Skeletal muscle tissue (tissue), 4 donors: ENCODE results near the gene UCN3. TPM values are rescaled to one million over a fixed set of nuclear protein-coding genes. Genes with fewer than 3 reads are reported as not detected.
"Not testable (repeated sequence)": the region's sequence is repeated elsewhere in the genome, so short reads cannot be mapped to it uniquely, and the experiment has no call there.

Source experiments
- H3K27ac ChIP-seq: one replicate; pipeline ENCODE4 v1.7.0; 2013; ENCODE audit warnings: mild to moderate bottlenecking, low read depth, low read length, inconsistent platforms
- H3K27me3 ChIP-seq, 3 donors: one replicate each; pipeline ENCODE4 v1.7.0; 2013; ENCODE audit warnings: low read length in 3 of 3; ENCODE audit not compliant: control insufficient read depth in 3 of 3, insufficient read depth in 3 of 3
- H3K36me3 ChIP-seq, 3 donors: one replicate each; pipeline ENCODE4 v1.7.0; 2013; ENCODE audit warnings: low read length in 3 of 3; ENCODE audit not compliant: control insufficient read depth in 3 of 3, insufficient read depth in 3 of 3
- H3K4me1 ChIP-seq, 3 donors: one replicate each; pipeline ENCODE4 v1.7.0; 2013; ENCODE audit warnings: low read length in 3 of 3, mild to moderate bottlenecking in 3 of 3; ENCODE audit not compliant: control insufficient read depth in 3 of 3, insufficient read depth in 3 of 3
- H3K4me3 ChIP-seq, 3 donors: one replicate each; pipeline ENCODE4 v1.7.0; 2013; ENCODE audit warnings: low read length in 3 of 3
- H3K9ac ChIP-seq, 3 donors: one replicate each; pipeline ENCODE4 v1.7.0; 2013; ENCODE audit warnings: low read length in 3 of 3, mild to moderate bottlenecking in 3 of 3, moderate library complexity in 2 of 3, low read depth in 1 of 3
- H3K9me3 ChIP-seq, 3 donors: one replicate each; pipeline ENCODE4 v1.7.0; 2013; ENCODE audit warnings: low read length in 3 of 3; ENCODE audit not compliant: control insufficient read depth in 3 of 3
- total RNA-seq: library from RNA; depleted of rRNA; stranded (reverse); fragments of >200 nt; gene quantifications from one replicate; pipeline ENCODE4 v1.2.3, GENCODE V29; 2014
- donor health status: Osteomylitis.

The UCN3 gene
- total RNA-seq, 1 donor from 2014 or later: not detected

DNA sequence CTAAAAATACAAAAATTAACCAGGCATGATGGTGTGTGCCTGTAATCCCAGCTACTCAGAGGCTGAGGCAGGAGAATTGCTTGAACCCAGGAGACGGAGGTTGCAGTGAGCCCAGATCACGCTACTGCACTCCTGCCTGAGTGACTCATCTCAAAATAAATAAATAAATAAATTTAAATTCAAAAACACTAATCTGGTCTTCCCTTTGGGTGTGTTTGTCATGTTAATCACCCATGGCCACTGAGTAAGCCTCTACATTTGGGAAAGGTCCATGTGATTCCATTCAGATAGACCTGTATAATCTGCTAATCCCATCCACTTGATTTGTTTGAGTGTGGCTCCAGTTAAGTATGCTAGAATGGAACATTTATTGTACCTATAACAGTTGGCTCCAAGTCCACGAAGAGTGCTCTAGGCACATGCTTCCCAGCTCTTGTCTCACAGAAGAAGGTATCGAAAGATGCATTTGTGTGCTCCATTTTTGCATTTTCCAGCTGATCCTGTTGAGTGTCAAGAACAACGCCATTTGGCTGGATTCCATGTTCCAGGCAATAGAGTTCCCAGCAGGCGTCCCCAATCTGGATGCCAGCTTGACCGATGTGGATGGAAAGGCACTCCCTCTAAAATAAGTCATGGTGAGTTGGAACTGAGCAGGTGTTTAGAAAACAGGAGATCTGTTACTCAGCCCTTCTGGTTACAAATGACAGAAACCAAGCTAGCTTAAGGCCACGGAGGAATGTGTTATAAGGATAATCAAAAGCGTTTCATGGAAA, 35.9 kb downstream of the UCN3 start:
- H3K27me3 ChIP-seq: no peaks in the 10 kb centered on the region
- no peaks in the 10 kb centered on the region for H3K4me1 ChIP-seq
- no peaks in the 10 kb centered on the region for H3K9me3 ChIP-seq
- no peak overlapping the region for H3K27ac ChIP-seq
- no peak overlapping the region for H3K9ac ChIP-seq
- H3K4me3 ChIP-seq: no peak overlapping the region
- no peaks in the 10 kb centered on the region for H3K36me3 ChIP-seq

DNA sequence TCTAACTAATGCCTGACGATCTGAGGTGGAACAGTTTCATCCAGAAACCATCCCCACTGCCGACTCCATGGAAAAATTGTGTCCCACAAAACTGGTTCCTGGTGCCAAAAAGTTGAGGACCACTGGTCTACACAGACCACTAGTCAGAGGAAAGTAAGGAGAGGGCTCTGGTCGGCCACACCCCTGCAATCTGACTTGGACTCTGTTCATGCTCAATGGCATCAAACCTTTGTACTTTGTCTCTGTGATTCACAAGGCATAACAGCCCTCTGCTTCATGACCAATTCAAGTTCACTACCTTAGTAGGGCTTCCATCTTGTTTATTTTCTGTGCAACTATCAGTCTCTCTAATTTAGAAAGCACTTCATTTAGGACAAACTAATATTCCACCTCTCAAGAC, 38.0 kb downstream of the UCN3 start:
- no peaks in the 10 kb centered on the region for H3K9me3 ChIP-seq

DNA sequence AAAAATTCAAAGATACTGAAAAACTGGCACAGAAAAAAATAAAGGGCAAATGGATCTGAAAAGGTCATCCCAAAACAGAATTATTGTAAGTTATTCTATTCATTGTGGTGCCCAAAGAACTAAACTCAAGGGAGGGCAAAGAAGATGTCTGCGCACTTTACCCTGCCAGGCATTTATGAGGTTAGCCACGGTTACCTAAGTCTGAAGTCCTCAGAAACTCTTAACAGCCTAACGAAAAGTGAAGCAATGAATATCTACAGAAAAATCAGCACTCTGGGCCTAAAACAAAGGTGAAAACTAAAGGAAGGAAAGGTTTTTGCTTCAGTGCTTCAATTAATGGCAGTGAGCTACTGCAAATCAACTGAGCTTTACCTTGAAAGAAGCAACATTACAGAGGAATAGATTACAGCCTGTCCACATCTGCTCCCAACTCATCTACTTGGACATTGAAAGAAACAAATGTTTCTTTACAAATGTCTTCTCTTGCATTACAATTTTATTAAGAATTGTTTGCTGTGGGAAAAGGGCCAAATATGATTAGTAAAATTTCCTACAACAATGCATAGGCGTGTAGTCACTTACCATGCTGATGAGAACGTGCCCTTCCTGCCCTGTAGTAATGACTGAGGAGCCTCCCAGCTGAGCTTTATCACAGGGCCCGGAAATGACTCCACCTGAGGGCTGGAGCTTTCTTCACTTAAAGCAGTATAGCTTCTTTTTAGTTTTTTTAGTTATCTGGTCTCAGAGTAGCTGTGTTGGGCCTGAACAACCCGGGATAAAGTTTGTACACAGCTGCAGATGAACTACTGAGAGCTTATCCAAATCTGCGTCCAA, 39.7 kb downstream of the UCN3 start, which contains the start of gene TUBAL3:
Gene TUBAL3 (minus strand): TSS at position 621 of the 834 bp plus-strand sequence. CDS start 36 bp downstream, at position 585.
- Histone ChIP-seq H3K9me3 (no peaks in the 10 kb centered on the region), H3K27ac (no peak within 1 kb of the TSS), H3K4me3 (no peak within 1 kb of the TSS), H3K9ac (no peak within 1 kb of the TSS), H3K4me1 (no peaks in the 10 kb centered on the region), H3K27me3 (no peaks in the 10 kb centered on the region), H3K36me3 (no peaks in the 10 kb centered on the region)

More for the DNA sequence above, 38.0 kb downstream of the UCN3 start:
- Histone ChIP-seq H3K4me1 (no peaks in the 10 kb centered on the region), H3K4me3 (no peak overlapping the region), H3K27ac (no peak overlapping the region), H3K27me3 (no peaks in the 10 kb centered on the region), H3K36me3 (no peaks in the 10 kb centered on the region), H3K9ac (no peak overlapping the region)

DNA sequence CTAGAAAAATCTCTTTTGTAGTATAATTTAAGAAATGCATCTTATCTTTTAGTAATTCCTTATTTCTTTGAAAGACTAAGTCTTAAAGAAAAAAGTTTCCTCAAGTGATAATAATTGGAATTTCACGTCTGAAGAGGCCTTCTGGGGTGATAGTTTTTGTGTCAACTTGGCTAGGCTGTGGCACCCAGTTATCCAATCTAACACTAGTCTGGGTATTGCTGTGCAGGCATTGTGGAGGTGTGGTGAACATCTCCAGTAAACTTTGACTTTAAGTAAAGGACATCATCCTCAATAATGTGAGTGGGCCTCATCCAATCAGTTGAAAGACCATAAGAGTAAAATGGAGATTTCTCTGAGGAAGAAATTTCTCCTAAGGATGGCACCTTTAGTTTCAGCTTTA, 42.2 kb downstream of the UCN3 start:
- Histone ChIP-seq H3K9ac (no peak overlapping the region), H3K4me1 (peaks cover 1 to 2% (median 1%) of the 10 kb centered on the region in 3 donors), H3K27ac (no peak overlapping the region), H3K4me3 (no peak overlapping the region), H3K27me3 (no peaks in the 10 kb centered on the region), H3K36me3 (no peaks in the 10 kb centered on the region), H3K9me3 (no peaks in the 10 kb centered on the region)

DNA sequence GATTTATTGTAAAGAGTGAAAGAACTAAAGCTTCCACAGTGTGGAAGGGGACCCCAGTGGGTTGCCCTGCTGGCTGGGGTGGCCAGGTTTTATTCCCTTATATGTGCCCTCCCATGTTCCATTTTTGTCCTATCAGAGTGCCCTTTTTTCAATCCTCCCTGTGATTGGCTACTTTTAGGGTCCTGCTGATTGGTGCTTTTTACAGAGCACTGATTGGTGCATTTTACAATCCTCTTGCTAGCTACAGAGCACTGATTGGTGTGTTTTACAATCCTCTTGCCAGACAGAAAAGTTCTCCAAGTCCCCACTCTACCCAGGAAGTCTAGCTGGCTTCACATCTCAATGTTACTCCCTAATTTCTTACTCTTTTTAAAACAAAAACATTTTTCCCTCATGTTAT, 46.0 kb downstream of the UCN3 start:
- not testable (repeated sequence) for H3K36me3 ChIP-seq, H3K27ac ChIP-seq, H3K9ac ChIP-seq, H3K9me3 ChIP-seq, H3K4me3 ChIP-seq, H3K27me3 ChIP-seq
- H3K4me1 ChIP-seq: peaks cover 5 to 15% (median 6%) of the 10 kb centered on the region in 3 donors

DNA sequence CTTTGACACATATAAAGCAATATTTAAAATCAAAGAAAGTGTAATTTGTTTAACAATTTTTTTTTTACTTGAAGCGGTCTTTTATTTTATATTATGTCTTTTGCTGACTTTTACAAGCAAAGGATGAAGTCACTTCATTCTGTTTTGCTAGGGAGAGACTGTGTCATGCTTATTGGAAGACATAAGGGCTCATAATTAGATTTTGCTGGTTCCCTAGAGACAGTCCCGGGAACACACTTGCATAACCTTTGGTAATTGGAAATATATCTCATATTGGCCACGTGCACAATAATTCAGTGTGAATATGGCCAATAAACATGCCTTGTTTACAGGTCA, 47.1 kb downstream of the UCN3 start:
- Histone ChIP-seq H3K4me1 (peaks cover 8 to 19% (median 14%) of the 10 kb centered on the region in 3 donors), H3K27ac (peak overlapping the region; percentile 87), H3K36me3 (no peaks in the 10 kb centered on the region), H3K27me3 (no peaks in the 10 kb centered on the region), H3K9ac (peak overlapping the region; percentile 60 to 85 (median 83)), H3K4me3 (peak overlapping the region; percentile 41 to 81 (median 79)), H3K9me3 (no peaks in the 10 kb centered on the region)

DNA sequence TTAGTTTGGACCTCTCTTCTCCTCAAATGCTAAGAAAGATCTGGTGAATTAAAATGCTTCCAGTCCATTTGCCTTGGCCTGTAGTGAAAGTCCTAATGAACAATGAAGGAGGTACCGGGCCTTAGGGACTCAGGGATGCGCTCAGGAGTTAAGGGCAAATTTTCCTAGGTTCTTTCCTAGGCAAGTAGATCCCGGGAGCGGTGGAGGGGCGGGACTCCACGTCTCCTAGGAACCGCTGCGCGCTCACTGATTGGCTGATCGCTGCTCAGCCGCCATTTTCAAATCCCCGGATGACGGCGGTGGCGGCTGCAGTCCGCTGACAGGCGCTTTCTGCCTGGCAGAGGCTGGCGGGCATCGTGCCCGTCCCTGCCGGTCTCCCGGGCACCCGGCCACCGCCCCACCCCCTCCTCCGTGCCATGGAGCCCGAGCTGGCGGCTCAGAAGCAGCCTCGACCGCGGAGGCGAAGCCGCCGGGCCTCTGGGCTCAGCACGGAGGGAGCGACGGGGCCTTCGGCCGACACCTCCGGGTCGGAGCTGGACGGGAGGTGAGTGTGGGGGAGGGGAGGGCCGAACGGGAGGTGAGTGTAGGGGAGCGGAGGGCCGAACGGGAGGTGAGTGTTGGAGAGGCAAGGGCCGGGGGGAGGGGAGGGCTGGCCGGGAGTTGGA, 47.6 kb downstream of the UCN3 start, which contains the start of gene NET1:
Gene NET1 (plus strand): TSS at position 281 of the 665 bp plus-strand sequence. CDS start 136 bp downstream, at position 417.
- Histone ChIP-seq H3K4me1 (peaks cover 12 to 22% (median 18%) of the 10 kb centered on the region in 3 donors), H3K4me3 (peak within 1 kb of the TSS; percentile 79 to 85 (median 81)), H3K9me3 (no peaks in the 10 kb centered on the region), H3K27me3 (no peaks in the 10 kb centered on the region), H3K36me3 (no peaks in the 10 kb centered on the region), H3K27ac (peak within 1 kb of the TSS; percentile 87), H3K9ac (peak within 1 kb of the TSS; percentile 83 to 85 (median 85))

DNA sequence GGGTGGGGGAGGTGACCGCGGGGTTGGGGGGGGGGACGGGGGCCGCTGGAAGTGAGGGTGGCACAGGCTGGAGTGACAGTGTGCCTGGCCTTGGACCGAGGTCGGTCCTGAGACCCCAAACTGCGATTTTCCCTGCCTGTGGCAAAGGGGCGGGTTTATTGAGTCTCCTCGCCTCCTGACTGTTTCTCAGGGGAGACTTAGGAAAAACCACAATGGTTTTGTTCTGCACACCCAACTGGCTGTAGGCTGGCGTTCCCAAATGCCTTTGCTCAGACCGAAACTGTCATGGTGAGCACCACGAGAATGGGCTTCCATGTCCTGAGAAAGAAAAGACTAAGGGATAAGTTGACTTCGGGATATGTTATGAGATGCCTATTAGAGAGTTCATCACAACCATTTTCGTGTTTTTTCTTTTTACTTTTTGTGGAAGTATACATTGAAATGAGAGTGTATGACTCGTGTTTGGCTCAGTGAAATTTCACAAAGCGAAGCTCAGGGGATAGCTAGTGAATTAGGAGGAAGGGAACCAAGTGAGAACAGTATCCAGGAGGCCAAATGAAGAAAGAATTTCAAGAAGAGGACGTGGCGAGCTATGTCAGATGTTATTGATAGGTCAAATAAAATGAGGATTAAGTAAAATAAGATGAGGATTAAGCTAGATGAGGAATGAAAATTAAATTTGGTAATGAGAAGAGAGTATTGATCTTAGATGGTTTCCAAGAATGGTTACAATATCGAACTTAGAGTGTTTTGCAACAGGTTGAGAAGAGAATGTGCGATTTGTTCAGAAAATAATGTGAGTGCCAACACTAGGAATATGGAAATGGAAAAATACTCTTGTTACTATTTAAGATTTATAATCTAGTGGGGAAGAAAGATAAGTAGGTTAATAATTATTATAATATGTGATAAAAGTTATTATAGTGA, 48.5 kb downstream of the UCN3 start:
- Histone ChIP-seq H3K27ac (peak overlapping the region; percentile 87), H3K9ac (peak overlapping the region; percentile 79 to 85 (median 81)), H3K9me3 (no peaks in the 10 kb centered on the region), H3K4me1 (peaks cover 12 to 22% (median 18%) of the 10 kb centered on the region in 3 donors), H3K4me3 (peak overlapping the region; percentile 74 to 85 (median 79)), H3K27me3 (no peaks in the 10 kb centered on the region), H3K36me3 (no peaks in the 10 kb centered on the region)

DNA sequence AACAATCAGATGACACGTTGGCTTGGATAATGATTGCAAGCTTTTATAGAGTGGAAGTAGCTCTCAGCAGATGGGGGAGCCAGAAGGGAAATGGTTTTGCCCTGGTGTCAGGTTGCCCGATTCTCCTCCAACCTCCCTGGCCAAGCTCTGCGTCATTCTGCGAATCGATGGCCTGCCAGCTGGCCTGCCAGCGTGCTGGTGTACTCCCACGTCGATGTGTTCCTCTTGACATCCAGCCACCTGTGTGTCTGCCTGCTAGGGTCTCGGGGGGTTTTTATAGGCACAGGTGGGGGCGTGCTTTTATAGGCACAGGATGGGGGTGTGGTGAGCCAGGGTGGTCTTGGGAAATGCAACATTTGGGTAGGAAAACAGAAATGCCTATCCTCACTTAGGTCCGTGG, 52.2 kb downstream of the UCN3 start:
- Histone ChIP-seq H3K9me3 (no peaks in the 10 kb centered on the region), H3K27me3 (no peaks in the 10 kb centered on the region), H3K9ac (peak overlapping the region; percentile 20 to 54 (median 34)), H3K4me3 (peak overlapping the region in 2 of 3 donors; percentile 30 to 42), H3K4me1 (peaks cover 10 to 19% (median 16%) of the 10 kb centered on the region in 3 donors), H3K27ac (peak overlapping the region; percentile 62), H3K36me3 (no peaks in the 10 kb centered on the region)
